GM18517 (cell line): ENCODE data around the gene NXF1.
A peak's percentile ranks its signal among the peaks of the same experiment; 100 is the strongest.
"Not testable (repeated sequence)": the region's sequence is repeated elsewhere in the genome, so short reads cannot be mapped to it uniquely, and the experiment has no call there.

ENCODE experiments used
- ATAC-seq: cut with Tn5 transposase; IDR thresholded peaks from one replicate; pipeline ENCODE4 v1.9.1; 2021; ENCODE audit warnings: mild to moderate bottlenecking, moderate library complexity; ENCODE audit not compliant: unreplicated experiment

The NXF1 gene

GRCh38 chr11:62788991-62789390 lies 16.2 kb downstream of the NXF1 start:
- ATAC-seq: no peak

DNA sequence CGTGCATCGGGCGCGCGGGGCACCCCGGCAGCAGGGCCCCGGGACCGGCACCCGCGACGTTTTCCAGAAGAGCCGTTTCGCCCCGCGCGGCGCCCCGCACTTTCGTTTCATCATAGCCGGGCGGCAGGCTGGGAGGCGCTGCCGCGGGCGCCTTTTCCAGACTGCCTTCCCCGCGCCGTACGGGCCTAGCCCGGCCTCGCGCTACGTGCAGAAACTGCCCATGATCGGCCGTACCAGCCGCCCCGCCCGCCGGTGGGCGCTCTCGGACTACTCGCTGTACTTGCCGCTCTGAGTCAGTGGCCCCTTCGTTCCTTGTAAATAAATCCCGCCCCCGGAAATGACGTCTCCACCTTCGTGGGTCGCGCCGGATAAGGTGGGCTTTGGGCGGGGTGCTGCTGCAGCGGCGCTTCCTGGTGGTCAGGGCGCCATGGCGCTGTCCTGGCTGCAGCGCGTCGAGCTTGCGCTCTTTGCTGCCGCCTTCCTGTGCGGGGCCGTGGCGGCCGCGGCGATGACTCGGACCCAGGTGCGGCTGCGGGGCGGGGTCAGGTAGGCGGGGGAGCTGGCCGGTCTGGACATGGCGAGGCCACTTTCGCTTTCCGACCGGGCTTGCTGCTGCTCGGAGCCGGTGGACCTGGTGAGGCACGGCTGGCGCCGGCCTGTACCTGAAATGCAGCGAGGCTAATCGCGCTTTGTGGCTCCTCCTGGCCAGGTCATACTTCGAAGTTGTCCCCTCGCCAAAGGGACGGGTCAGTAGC lies 18.1 kb downstream of the NXF1 start, which contains the start of gene TMEM179B:
TMEM179B (plus strand) TSS at position 398 of the 755 bp plus-strand sequence; CDS start at position 428, 30 bp downstream.
- peak; percentile 60 for ATAC-seq

GRCh38 chr11:62786318-62787004 lies 18.8 kb downstream of the NXF1 start:
- ATAC-seq: peak; percentile 38

GRCh38 chr11:62782753-62783152 lies 22.5 kb downstream of the NXF1 start:
- no peak for ATAC-seq

DNA sequence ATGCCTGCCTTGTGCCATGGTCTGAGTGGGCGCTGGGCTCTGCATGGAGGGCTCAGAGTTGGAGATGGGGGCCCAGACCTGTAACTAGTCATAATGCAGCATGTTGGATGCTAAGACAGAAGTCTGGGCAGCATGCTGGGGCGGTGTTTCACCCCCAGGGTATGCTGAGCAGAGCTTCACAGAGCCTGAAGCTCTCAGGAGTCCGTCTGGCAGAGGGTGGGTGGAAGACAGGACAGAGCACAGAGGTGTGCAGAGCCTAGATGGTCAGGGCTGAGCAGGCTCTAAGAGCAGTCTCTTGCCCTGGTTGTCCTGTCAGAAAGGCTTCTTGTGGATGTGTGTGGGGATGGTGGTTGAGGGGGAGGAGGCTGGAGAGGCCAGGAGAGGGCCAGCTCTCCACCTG lies 26.8 kb downstream of the NXF1 start:
- ATAC-seq: no peak

GRCh38 chr11:62777389-62777788 lies 27.9 kb downstream of the NXF1 start:
- no peak for ATAC-seq

GRCh38 chr11:62775646-62776045 lies 29.6 kb downstream of the NXF1 start:
- no peak for ATAC-seq

DNA sequence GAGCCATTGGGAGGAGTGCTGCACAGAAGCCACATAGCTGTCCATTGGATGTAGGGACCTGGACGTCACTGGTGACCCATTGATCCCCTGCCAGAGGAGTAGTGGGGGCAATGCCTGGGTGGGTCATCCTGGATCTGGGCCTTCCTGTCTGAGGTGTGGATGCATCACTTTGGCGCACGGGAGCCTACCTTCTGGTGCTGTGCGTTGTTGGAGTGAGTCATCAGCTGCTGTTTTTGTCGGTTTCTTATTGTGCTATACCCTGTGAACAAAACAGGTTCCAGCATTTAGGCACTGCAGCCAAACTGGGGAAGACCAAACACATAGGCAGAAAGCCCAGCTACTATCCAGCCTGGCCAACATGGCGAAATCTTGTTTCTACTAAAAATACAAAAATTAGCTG lies 30.8 kb downstream of the NXF1 start:
- no peak for ATAC-seq

- ATAC-seq: peak; percentile 75
These were observed 33.9 kb downstream of the NXF1 start, which contains the start of gene TAF6L for GRCh38 chr11:62771144-62772021. TAF6L (plus strand) TSS chr11:62771396; CDS start chr11:62775784, 4,388 bp downstream.

DNA sequence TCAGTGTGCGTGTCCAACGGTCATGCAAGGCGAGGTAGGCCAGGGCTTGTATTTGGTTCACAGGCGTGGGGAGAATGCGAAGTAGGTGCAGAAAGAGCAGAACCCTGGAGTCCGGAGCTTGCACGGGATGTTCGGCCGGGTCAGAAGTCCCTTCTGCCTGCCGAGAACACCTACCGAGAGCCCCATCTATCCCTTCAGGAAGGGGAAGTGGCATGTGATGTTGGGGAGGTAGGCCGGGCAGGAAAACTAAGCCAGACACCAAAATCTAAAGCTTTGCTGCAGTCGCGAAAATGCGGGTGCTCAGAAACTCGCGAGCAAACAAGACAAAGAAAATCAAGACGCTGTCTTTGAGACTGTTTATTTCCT lies 34.5 kb downstream of the NXF1 start:
- ATAC-seq: no peak

DNA sequence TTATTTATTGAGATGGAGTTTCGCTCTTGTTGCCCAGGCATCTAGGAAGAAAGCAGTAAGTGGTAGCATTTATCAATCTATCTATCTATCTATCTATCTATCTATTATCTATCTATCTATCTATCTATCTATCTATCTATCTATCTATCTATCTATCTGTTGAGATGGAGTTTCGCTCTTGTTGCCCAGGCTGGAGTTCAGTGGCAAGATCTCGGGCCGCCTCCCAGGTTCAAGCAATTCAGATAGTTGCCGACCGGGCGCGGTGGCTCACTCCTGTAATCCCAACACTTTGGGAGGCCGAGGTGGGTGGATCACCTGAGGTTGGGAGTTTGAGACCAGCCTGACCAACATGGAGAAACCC lies 44.4 kb downstream of the NXF1 start:
- ATAC-seq: not testable (repeated sequence)

DNA sequence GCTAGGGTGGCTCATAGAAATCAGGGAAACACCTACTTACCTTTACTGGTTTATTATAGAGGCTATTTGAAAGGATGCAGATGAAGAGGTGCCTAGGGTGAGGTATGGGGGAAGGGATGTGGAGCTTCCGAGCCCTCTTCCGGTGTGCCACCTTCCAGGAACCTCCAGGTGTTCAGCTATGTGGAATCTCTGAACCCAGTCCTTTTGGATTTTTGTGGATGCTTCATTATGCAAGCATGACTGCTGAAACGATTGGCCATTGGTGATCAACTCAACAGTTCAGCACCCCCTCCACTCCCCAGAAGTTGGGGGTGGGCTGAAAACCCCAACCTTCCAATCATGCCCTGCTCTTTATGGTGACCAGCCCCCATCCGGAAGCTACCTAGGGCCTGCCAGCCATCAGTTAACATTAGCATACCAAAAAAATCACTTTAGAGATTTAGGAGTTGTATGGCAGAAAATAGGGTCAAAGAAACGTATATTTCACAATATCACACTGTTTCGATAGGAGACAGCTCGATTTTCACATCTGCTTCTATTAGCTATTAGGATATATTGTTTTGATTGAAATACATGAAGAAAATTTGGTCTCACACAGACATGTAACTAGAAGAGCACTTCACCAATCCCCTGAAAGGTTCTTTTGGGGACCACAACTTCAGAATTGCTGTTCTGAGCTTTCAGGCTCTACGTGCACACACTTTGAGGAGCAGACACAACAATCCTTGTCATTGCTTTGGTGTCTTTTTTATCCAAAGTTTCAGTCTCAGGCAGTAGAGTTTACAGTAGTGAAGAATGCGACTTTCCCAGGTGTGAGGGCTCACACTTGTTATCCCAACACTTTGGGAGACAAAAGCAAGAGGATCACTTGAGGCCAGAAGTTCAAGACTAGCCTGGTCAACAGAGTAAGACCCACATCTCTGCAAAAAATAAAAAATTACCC lies 47.1 kb downstream of the NXF1 start:
- ATAC-seq: no peak

GRCh38 chr11:62755086-62755615 lies 50.1 kb downstream of the NXF1 start:
- no peak for ATAC-seq

GRCh38 chr11:62753736-62754603 lies 51.3 kb downstream of the NXF1 start, which contains the start of gene ZBTB3:
ZBTB3 (minus strand) TSS chr11:62754160; CDS start chr11:62753664, 496 bp downstream.
- peak; percentile 98 for ATAC-seq

DNA sequence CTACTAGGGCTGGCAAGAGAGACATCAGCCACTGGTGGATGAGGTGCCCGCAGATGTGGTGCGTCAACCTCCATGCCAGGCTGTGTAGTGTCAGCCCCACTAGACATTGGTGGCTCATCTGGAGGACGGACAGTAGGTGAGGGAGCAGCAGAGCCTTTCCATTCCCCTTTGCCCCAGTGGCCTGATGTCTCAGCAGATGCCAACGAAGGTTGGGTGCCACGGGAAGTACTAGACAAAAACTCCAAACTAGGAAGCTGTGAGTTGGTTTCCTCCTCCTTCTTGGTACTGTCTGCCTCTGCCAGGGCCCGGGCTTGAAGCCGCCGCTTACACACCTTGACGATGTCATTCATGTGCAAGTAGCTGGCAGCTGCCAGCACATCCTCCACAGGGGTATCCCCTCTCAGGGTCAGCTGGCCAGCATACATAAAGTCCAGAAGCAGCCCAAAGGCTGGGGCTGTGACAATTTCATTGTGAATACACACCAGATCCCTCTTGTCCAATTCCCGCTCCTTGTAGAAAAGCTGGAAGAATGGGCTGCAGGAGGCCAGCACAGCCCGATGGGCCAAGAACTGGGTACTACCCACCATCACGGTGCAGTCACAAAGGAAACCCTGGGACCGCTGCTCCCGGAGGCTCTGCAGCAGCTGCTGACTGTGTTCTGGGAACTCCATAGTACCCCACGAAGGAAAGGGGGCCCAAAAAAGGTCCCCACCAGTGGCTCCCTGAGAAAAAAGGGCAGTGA lies 52.1 kb downstream of the NXF1 start:
- peak; percentile 4 for ATAC-seq

DNA sequence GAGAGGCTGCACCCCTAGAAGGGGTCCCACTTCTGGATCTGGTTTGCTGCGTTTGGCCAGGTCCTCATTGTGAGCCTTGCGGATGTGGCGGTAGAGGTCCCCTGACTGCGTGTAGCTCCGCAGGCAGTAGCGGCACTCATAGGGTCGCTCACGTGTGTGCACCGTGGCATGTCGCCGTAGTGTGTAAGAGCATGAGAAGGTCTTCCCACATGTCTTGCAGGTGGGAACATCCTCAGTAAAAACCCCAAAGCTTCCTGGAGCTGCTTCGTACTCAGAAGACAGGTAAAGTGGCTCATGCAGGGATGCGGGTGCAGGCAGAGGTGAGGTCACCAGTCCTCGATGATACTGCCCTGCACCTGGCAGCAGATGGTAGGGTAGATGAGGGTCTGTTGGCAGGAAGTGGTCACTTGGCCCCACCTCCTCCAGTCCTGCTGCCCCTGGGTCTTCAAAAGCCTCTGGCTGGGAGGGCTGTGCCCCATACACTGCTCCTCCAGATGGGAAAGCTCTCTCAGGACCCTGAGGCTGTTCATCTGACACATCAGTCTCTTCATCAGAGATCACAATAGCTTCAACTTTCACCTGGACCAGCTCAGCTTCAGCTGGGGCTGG lies 53.0 kb downstream of the NXF1 start:
- no peak for ATAC-seq

DNA sequence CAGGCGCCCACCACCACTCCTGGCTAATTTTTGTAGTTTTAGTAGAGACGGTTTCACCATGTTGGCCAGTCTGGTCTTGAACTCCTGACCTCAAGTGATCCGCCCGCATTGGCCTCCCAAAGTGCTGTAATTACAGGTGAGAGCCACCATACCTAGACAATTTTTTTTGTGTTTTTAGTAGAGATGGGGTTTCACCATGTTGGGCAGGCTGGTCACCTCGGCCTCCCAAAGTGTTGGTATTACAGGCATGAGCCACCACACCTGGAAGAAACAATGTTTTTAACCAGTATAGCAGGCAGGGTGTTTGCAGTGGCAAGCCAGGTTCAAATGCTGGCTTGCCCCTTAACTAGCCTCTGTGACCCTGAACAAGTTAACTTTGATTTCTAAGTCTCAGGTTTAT lies 55.3 kb downstream of the NXF1 start:
- ATAC-seq: not testable (repeated sequence)
